Measurements from ENCODE around the gene OR2AJ1. TPM values are rescaled to one million over a fixed set of nuclear protein-coding genes. Genes with fewer than 3 reads are reported as not detected.
"Not testable (repeated sequence)": the region's sequence is repeated elsewhere in the genome, so short reads cannot be mapped to it uniquely, and the experiment has no call there.

The OR2AJ1 gene
- total RNA-seq, 2 experiments from 2014 or later = not detected

DNA sequence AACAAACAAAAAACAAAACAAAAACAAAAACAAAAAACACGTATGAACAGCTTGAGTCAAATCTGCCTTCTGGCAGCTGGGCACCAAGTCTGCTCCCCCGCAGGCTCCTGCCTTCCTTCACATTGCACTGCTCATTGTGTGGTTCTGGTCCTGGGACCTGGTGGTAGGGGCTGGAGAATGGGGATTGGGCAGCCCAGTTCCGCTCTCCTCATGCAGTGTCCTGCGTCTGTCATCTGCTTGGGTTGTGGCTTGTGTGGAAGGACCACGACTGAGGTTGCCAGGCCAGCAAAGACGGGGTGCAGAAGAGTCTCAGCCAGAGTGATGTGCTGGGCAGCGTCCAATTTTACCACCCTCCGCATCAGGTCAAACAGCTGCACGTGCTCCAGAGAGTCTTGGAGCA lies 11.1 kb downstream of the OR2AJ1 start:
- H3K9me3 Mint-ChIP-seq = peaks cover 2% of the 10 kb centered on the region
- peaks cover 3% of the 10 kb centered on the region for H3K36me3 Mint-ChIP-seq
- no peak overlapping the region for H3K4me3 Mint-ChIP-seq
- no peaks in the 10 kb centered on the region for H3K4me1 Mint-ChIP-seq
- no peaks in the 10 kb centered on the region for H3K27me3 Mint-ChIP-seq
- DNase-seq = no peak
- no peak overlapping the region for H3K27ac Mint-ChIP-seq

DNA sequence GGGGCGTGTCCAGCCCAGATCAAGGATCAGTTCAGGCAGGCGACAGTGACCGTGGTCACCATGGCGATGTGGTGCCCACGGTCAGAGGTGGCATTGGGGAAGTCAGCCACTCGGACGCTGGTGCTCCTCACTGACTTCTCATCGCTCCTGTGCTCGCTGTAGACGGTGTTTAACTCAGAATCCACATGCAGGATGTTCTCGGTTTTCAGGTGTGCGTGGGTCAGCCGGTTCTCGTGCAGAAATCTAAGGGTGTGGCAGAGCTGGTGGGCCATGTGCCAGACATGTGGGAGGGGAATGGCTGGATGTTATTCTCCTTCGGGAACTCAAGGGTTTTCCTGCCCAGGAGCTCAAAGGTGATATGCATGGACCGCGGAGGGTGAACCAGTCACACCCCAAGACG lies 11.7 kb downstream of the OR2AJ1 start:
- Mint-ChIP-seq H3K36me3 (peaks cover 3% of the 10 kb centered on the region), H3K27ac (no peak overlapping the region), H3K9me3 (peaks cover 2% of the 10 kb centered on the region), H3K27me3 (no peaks in the 10 kb centered on the region), H3K4me3 (no peak overlapping the region), H3K4me1 (no peaks in the 10 kb centered on the region)
- no peak for DNase-seq

DNA sequence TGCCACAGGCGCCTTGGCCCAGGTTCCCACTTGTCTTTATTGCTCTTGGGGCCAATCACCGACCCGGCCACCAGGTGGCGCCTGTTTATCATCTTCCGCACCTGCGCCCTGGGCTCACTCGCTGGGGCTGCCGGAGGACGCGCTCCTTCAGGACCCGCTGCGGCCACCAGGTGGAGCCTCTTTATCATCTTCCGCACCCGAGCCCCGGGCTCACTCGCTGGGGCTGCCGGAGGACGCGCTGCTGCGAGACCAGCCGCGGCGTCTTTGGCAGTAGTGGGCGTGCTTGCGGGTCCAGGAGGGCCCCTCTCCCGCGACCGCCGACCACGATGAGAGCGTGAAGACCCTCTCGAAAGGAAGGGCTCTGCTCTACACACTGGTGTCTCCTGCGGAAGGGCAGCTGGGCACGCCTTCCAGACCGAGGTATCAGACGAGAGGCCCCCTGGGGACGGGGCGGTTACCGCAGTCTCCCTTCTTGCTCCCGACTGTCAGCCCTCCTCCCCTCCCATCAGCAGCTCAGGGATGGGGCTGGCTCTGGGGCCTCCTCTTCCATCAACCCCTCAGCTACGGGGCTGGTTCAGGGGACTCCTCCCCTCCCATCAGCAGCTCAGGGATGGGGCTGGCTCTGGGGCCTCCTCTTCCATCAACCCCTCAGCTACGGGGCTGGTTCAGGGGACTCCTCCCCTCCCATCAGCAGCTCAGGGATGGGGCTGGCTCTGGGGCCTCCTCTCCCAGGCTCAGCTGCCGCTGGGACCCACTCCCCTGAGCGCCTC lies 12.5 kb downstream of the OR2AJ1 start:
- not testable (repeated sequence) for H3K36me3 Mint-ChIP-seq, H3K4me1 Mint-ChIP-seq, H3K27me3 Mint-ChIP-seq, H3K9me3 Mint-ChIP-seq
- H3K27ac Mint-ChIP-seq = peak overlapping the region; percentile 70
- DNase-seq = peak; percentile 85
- peak overlapping the region; percentile 76 for H3K4me3 Mint-ChIP-seq

DNA sequence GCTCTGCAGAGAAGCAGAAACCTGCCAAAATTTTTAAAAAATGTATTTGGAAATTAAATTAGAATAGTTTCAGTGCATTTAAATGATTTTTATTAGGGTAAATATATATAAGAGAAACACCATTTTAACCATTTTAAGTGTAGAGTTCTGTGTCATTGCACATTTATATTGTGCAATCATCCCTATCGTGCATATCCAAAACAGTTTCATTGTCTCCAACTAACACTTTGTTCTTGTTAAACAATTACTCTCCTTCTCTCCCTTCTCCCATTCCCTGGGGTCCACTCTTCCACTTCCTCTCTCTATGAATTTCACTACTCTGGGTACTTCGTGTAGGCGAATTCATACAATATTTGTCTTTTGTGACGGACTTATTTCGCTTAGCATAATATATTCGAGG lies 17.9 kb downstream of the OR2AJ1 start:
- no peak overlapping the region for H3K4me3 Mint-ChIP-seq
- no peak for DNase-seq
- H3K9me3 Mint-ChIP-seq = peaks cover 5% of the 10 kb centered on the region
- H3K36me3 Mint-ChIP-seq = peaks cover 2% of the 10 kb centered on the region
- H3K4me1 Mint-ChIP-seq = no peaks in the 10 kb centered on the region
- no peak overlapping the region for H3K27ac Mint-ChIP-seq
- no peaks in the 10 kb centered on the region for H3K27me3 Mint-ChIP-seq

DNA sequence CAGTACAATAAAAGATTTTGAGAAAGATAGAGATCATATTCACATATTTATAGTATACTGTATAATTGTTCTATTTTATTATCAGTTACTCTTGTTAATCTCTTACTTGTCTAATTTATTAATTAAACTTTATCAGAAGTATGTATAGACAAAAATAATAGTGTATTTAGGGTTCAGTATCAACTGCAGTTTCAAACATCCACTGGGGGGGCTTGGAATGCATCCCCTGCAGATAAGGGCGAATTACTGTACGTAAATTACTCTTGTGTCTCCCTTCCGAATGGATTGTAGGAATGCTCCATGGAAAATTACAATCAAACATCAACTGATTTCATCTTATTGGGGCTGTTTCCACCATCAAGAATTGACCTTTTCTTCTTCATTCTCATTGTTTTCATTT lies 23.9 kb downstream of the OR2AJ1 start, which contains the start of gene OR2L8:
Gene OR2L8, plus strand, starts transcription at position 301 of the 400 bp plus-strand sequence. Its CDS starts 0 bp downstream, at position 301.
- no peaks in the 10 kb centered on the region for H3K4me1 Mint-ChIP-seq
- no peaks in the 10 kb centered on the region for H3K27me3 Mint-ChIP-seq
- peaks cover 4% of the 10 kb centered on the region for H3K36me3 Mint-ChIP-seq
- H3K9me3 Mint-ChIP-seq = peaks cover 6% of the 10 kb centered on the region
- DNase-seq = no peak
- H3K4me3 Mint-ChIP-seq = no peak within 1 kb of the TSS
- H3K27ac Mint-ChIP-seq = no peak within 1 kb of the TSS

DNA sequence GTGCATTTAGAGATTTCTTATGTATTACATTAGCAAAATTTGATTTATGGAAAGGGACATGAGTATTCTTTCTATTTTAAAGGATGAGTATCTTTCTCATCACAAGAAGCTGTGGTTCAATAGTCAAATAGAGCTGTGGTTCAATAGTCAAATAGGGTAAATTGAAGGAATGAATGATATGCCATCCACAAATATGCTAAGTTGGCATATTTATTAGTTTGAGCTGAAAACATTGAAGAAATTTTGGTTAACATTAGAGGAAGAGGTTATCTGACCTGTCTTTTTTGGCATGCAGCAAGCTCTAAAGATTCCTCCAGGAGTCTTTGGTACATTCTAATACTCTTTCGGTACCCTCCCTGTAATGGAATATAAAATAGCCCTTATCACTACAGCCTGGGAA lies 28.7 kb downstream of the OR2AJ1 start:
- no peak for DNase-seq
- peaks cover 3% of the 10 kb centered on the region for H3K27me3 Mint-ChIP-seq
- no peak overlapping the region for H3K27ac Mint-ChIP-seq
- H3K4me3 Mint-ChIP-seq = no peak overlapping the region
- peaks cover 2% of the 10 kb centered on the region for H3K36me3 Mint-ChIP-seq
- H3K4me1 Mint-ChIP-seq = no peaks in the 10 kb centered on the region
- peaks cover 11% of the 10 kb centered on the region for H3K9me3 Mint-ChIP-seq

DNA sequence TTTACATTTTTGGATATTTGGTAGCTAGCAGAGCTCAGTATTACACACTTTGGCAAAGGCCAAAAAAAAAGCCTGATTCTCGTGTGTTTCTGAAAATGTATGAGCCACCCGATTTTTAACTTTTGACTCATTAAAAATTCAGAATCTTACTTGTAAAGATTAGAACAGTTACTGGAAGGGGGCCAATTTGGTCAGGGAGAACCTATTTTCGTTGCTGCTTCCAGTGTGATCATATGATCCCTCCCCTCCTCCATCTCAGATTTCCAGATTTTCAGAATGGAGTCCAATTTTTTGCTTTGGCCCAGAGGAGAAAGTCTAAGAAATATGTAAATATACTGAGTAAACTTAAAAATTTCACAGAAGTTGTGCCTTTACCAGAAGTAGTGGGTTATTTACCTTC lies 37.1 kb downstream of the OR2AJ1 start:
- H3K36me3 Mint-ChIP-seq = peaks cover 2% of the 10 kb centered on the region
- H3K27ac Mint-ChIP-seq = no peak overlapping the region
- no peaks in the 10 kb centered on the region for H3K27me3 Mint-ChIP-seq
- H3K9me3 Mint-ChIP-seq = peaks cover 10% of the 10 kb centered on the region
- no peak for DNase-seq
- H3K4me1 Mint-ChIP-seq = peaks cover 2% of the 10 kb centered on the region
- no peak overlapping the region for H3K4me3 Mint-ChIP-seq

DNA sequence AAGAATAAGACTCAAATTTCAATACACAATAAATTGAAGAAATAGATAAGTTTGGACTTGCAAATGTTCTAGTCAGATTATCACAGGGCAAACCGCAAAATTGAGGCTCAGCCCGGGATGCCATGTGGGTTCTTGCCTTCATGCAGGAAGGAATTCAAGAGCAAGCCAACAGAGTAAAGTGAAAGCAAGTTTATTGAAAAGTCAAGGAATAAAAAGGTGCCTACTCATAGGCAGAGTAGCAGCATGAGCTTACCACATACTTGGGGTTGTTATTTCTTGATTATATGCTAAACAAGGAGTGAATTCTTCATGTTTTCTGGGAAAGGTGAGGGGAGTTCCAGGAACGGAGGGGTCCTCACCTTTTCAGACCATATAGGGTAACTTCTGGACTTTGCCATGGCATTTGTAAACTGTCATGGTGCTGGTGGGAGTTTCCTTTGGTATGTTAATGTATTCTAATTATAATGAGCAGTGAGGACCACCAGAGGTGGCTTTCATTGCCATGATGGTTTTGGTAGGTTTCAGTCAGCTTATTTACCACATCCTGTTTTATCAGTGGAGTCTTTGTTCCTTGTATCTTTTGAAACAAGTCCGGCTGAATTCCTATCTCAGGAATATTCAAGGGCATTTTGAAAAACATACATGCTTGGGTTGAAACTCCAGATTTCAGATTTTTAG lies 38.4 kb downstream of the OR2AJ1 start:
- Mint-ChIP-seq H3K4me3 (no peak overlapping the region), H3K27ac (no peak overlapping the region)
- peak; percentile 8 for DNase-seq

DNA sequence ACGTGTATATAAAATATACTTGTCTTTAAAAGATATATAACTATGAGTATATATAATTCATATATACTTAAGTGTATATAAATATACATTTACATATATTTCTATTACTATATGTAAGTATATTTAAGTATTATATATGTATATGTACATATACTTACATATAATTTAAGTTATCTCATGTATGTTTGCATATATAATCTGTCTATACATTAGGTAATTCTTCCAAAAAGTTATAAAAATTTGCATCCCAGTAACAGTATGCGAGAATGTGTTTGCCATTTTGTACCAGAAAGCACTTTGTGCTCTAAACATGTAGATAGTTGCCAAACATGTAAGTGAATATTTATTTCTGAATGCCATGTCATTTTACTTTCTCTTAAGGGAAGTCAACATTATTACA lies 40.2 kb downstream of the OR2AJ1 start, which contains the start of gene OR2AK2:
Gene OR2AK2, plus strand, starts transcription at position 301 of the 400 bp plus-strand sequence. CDS start 144 bp downstream, outside the sequence.
- DNase-seq = no peak
- no peak within 1 kb of the TSS for H3K4me3 Mint-ChIP-seq
- H3K9me3 Mint-ChIP-seq = peaks cover 5% of the 10 kb centered on the region
- no peak within 1 kb of the TSS for H3K27ac Mint-ChIP-seq
- H3K4me1 Mint-ChIP-seq = peaks cover 4% of the 10 kb centered on the region
- peaks cover 4% of the 10 kb centered on the region for H3K27me3 Mint-ChIP-seq
- peaks cover 7% of the 10 kb centered on the region for H3K36me3 Mint-ChIP-seq

More for the DNA sequence above, 38.4 kb downstream of the OR2AJ1 start:
- H3K9me3 Mint-ChIP-seq = peaks cover 4% of the 10 kb centered on the region
- peaks cover 4% of the 10 kb centered on the region for H3K4me1 Mint-ChIP-seq
- peaks cover 2% of the 10 kb centered on the region for H3K36me3 Mint-ChIP-seq
- peaks cover 4% of the 10 kb centered on the region for H3K27me3 Mint-ChIP-seq

DNA sequence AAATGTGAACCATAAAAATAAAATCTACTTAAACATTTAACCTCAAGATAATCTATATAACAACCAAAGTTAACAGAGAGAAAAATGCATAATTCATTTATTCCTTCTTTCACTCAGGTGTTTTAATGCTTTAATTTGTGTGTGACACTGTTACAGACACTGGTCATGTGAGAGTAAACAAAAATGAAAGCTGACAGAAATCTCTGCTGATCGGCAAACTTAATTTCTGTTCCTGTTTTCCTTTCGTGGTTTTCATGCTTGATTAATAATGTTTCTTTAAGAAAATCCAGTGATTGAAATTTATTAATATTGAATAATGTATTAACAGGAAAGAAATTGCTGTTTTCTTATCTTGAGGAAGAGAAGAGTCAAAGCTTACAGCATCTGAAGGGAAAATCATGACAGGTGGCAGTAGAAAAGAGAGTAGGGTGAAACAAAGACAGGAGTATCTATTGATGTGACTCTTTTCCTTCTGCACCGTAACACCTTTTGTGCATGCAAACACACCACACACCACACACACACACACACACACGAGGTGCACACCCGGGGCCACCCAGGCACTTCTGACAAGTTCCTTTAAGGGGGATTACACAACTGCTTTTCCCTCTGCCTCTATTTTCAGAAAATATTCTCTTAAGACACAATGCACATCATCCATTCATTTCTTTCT lies 42.0 kb downstream of the OR2AJ1 start:
- peaks cover 4% of the 10 kb centered on the region for H3K27me3 Mint-ChIP-seq
- DNase-seq = no peak
- no peak overlapping the region for H3K27ac Mint-ChIP-seq
- peaks cover 5% of the 10 kb centered on the region for H3K9me3 Mint-ChIP-seq
- H3K4me3 Mint-ChIP-seq = no peak overlapping the region
- peaks cover 5% of the 10 kb centered on the region for H3K36me3 Mint-ChIP-seq
- peaks cover 4% of the 10 kb centered on the region for H3K4me1 Mint-ChIP-seq

Other genes starting within 250 kb of the OR2AJ1 start
- not detected for gene OR13G1, start 245.2 kb upstream of the OR2AJ1 start, total RNA-seq
- gene OR6F1, start 208.2 kb upstream of the OR2AJ1 start, total RNA-seq = not detected
- gene OR14K1, start 186.3 kb upstream of the OR2AJ1 start, total RNA-seq = not detected
- gene OR14A2, start 176.7 kb upstream of the OR2AJ1 start, total RNA-seq = not detected
- gene OR1C1, start 164.3 kb upstream of the OR2AJ1 start, total RNA-seq = not detected
- gene OR14A16, start 100.8 kb upstream of the OR2AJ1 start, total RNA-seq = not detected
- not detected for gene OR11L1, start 83.0 kb upstream of the OR2AJ1 start, total RNA-seq
- gene TRIM58, start 67.7 kb upstream of the OR2AJ1 start, total RNA-seq = under 1 TPM; 0.06 to 0.08 TPM
- not detected for gene OR2W3, start 29.3 kb upstream of the OR2AJ1 start, total RNA-seq
- gene OR2T8, start 4.6 kb upstream of the OR2AJ1 start, total RNA-seq = not detected
- gene OR2L8, start 24.0 kb downstream of the OR2AJ1 start, total RNA-seq = not detected
- gene OR2AK2, start 40.3 kb downstream of the OR2AJ1 start, total RNA-seq = not detected
- not detected for gene OR2L5, start 88.8 kb downstream of the OR2AJ1 start, total RNA-seq
- under 1 TPM in 1 of 2 experiments, not detected in 1; 0.06 TPM for gene OR2L2, start 105.2 kb downstream of the OR2AJ1 start, total RNA-seq
- not detected for gene OR2L3, start 121.9 kb downstream of the OR2AJ1 start, total RNA-seq
- gene OR2L13, start 170.3 kb downstream of the OR2AJ1 start, total RNA-seq = not detected
- not detected for gene OR2M5, start 220.3 kb downstream of the OR2AJ1 start, total RNA-seq
- not detected for gene OR2M2, start 249.9 kb downstream of the OR2AJ1 start, total RNA-seq